Mesendoderm (in vitro differentiated cells): ENCODE results near the gene WDR17.

Source experiments
- DNase-seq: peaks from one replicate; pipeline ENCODE4 v3.0.0; 2013
- H2AK5ac ChIP-seq: 2 replicates; pipeline ENCODE4 v1.6.1; 2013; ENCODE audit warnings: low read length, inconsistent platforms
- H2BK120ac ChIP-seq: 2 replicates; pipeline ENCODE4 v1.6.1; 2013; ENCODE audit warnings: low read depth, mild to moderate bottlenecking, low read length, moderate library complexity, mixed read lengths
- H2BK15ac ChIP-seq: replicated peaks from 2 replicates; pipeline ENCODE4 v1.6.1; 2013; ENCODE audit warnings: low read depth, mild to moderate bottlenecking, moderate library complexity
- H2BK5ac ChIP-seq: 2 replicates; pipeline ENCODE4 v1.6.1; 2013; ENCODE audit warnings: low read length, inconsistent platforms
- H3K18ac ChIP-seq: 2 replicates; pipeline ENCODE4 v1.6.1; 2013; ENCODE audit warnings: mild to moderate bottlenecking, low read length, mixed read lengths
- H3K23ac ChIP-seq: one replicate; pipeline ENCODE4 v1.6.1; 2013; ENCODE audit warnings: low read length
- H3K27ac ChIP-seq: 2 replicates; pipeline ENCODE4 v1.5.1; 2013; ENCODE audit warnings: low read depth, mild to moderate bottlenecking, inconsistent platforms, low read length, moderate library complexity
- H3K27me3 ChIP-seq: 2 replicates; pipeline ENCODE4 v1.6.1; 2013; ENCODE audit warnings: low read length, control low read depth, mild to moderate bottlenecking, inconsistent platforms; ENCODE audit not compliant: insufficient read depth, poor library complexity
- H3K36me3 ChIP-seq: 2 replicates; pipeline ENCODE4 v1.6.1; 2013; ENCODE audit warnings: low read length, inconsistent platforms; ENCODE audit not compliant: control insufficient read depth, insufficient read depth
- H3K4ac ChIP-seq: one replicate; pipeline ENCODE4 v1.6.1; 2013; ENCODE audit warnings: low read depth, mild to moderate bottlenecking, low read length, moderate library complexity
- H3K4me1 ChIP-seq: 2 replicates; pipeline ENCODE4 v1.6.1; 2013; ENCODE audit warnings: low read depth, low read length, inconsistent platforms; ENCODE audit not compliant: control insufficient read depth
- H3K4me2 ChIP-seq: 2 replicates; pipeline ENCODE4 v1.6.1; 2013; ENCODE audit warnings: low read length
- H3K4me3 ChIP-seq: 2 replicates; pipeline ENCODE4 v1.5.1; 2013; ENCODE audit warnings: mild to moderate bottlenecking, low read length
- H3K56ac ChIP-seq: one replicate; pipeline ENCODE4 v1.6.1; 2013; ENCODE audit warnings: low read length
- H3K79me1 ChIP-seq: 2 replicates; pipeline ENCODE4 v1.6.1; 2013; ENCODE audit warnings: low read length, inconsistent platforms
- H3K79me2 ChIP-seq: 2 replicates; pipeline ENCODE4 v1.6.1; 2013; ENCODE audit warnings: mild to moderate bottlenecking, low read length; ENCODE audit not compliant: control insufficient read depth, insufficient read depth
- H3K9ac ChIP-seq: 2 replicates; pipeline ENCODE4 v1.6.1; 2013; ENCODE audit warnings: low read length, inconsistent platforms
- H4K5ac ChIP-seq: one replicate; pipeline ENCODE4 v1.6.1; 2013; ENCODE audit warnings: low read length
- H4K8ac ChIP-seq: one replicate; pipeline ENCODE4 v1.6.1; 2013; ENCODE audit warnings: low read depth, mild to moderate bottlenecking, control low read depth, low read length, moderate library complexity
- WGBS: extraction: QIAGEN DNeasy Blood & Tissue Kit; methylation state at CpG from one replicate; pipeline ENCODE4 v1.1.7; 2013; ENCODE audit warnings: low lambda C conversion rate, missing lambda C conversion rate; ENCODE audit not compliant: insufficient coverage; ENCODE audit errors: extremely low coverage; 5-methylcytosine and 5-hydroxymethylcytosine counted together

WDR17 gene

GRCh38 chr4:176032454-176032853, 33.2 kb upstream of the WDR17 start:
- Histone ChIP-seq H2AK5ac (no peak overlapping the region), H3K36me3 (no peaks in the 10 kb centered on the region), H3K4ac (no peak overlapping the region), H3K27ac (no peak overlapping the region), H3K27me3 (no peaks in the 10 kb centered on the region), H3K4me3 (no peak overlapping the region), H2BK15ac (no peak overlapping the region), H3K56ac (no peak overlapping the region), H3K9ac (no peak overlapping the region), H3K79me1 (no peaks in the 10 kb centered on the region), H3K4me2 (no peak overlapping the region), H3K79me2 (no peaks in the 10 kb centered on the region), H3K23ac (no peak overlapping the region), H4K5ac (no peak overlapping the region), H2BK5ac (no peak overlapping the region), H4K8ac (no peak overlapping the region), H3K18ac (no peak overlapping the region), H2BK120ac (no peak overlapping the region), H3K4me1 (no peaks in the 10 kb centered on the region)
- no peak for DNase-seq

GRCh38 chr4:176034499-176034898, 31.1 kb upstream of the WDR17 start:
- Histone ChIP-seq H2BK5ac (no peak overlapping the region), H3K36me3 (no peaks in the 10 kb centered on the region), H4K5ac (no peak overlapping the region), H3K18ac (no peak overlapping the region), H3K56ac (no peak overlapping the region), H3K79me1 (no peaks in the 10 kb centered on the region), H3K4me3 (no peak overlapping the region), H3K4me1 (no peaks in the 10 kb centered on the region), H3K79me2 (no peaks in the 10 kb centered on the region), H2AK5ac (no peak overlapping the region), H3K23ac (no peak overlapping the region), H3K27me3 (no peaks in the 10 kb centered on the region), H3K4ac (no peak overlapping the region), H4K8ac (no peak overlapping the region), H3K4me2 (no peak overlapping the region), H3K9ac (no peak overlapping the region), H2BK120ac (no peak overlapping the region), H2BK15ac (no peak overlapping the region), H3K27ac (no peak overlapping the region)
- DNase-seq, result peak; percentile 56
- WGBS, result no CpG with 5 or more reads among the region's 1 CpG

GRCh38 chr4:176034936-176035335, 30.7 kb upstream of the WDR17 start:
- no peak overlapping the region for H3K4ac ChIP-seq
- H3K23ac ChIP-seq, result no peak overlapping the region
- no peaks in the 10 kb centered on the region for H3K36me3 ChIP-seq
- no peaks in the 10 kb centered on the region for H3K4me1 ChIP-seq
- H3K4me2 ChIP-seq, result no peak overlapping the region
- no peak overlapping the region for H2BK15ac ChIP-seq
- H3K9ac ChIP-seq, result no peak overlapping the region
- H3K79me2 ChIP-seq, result no peaks in the 10 kb centered on the region
- H2BK120ac ChIP-seq, result no peak overlapping the region
- no peak overlapping the region for H3K56ac ChIP-seq
- no peak overlapping the region for H3K27ac ChIP-seq
- no peak for DNase-seq
- no peak overlapping the region for H4K8ac ChIP-seq
- H3K18ac ChIP-seq, result no peak overlapping the region
- H2BK5ac ChIP-seq, result no peak overlapping the region
- H3K27me3 ChIP-seq, result no peaks in the 10 kb centered on the region
- H4K5ac ChIP-seq, result no peak overlapping the region
- no peaks in the 10 kb centered on the region for H3K79me1 ChIP-seq
- WGBS, result no CpG with 5 or more reads among the region's 5 CpGs
- no peak overlapping the region for H2AK5ac ChIP-seq
- H3K4me3 ChIP-seq, result no peak overlapping the region

GRCh38 chr4:176036585-176037205, 28.9 kb upstream of the WDR17 start:
- Histone ChIP-seq H3K4me3 (no peak overlapping the region), H3K4me1 (no peaks in the 10 kb centered on the region), H3K18ac (no peak overlapping the region), H2BK15ac (no peak overlapping the region), H3K56ac (no peak overlapping the region), H3K4me2 (no peak overlapping the region), H3K79me1 (no peaks in the 10 kb centered on the region), H3K4ac (no peak overlapping the region), H4K5ac (no peak overlapping the region), H3K79me2 (no peaks in the 10 kb centered on the region), H3K23ac (no peak overlapping the region), H3K27me3 (no peaks in the 10 kb centered on the region), H3K36me3 (no peaks in the 10 kb centered on the region), H4K8ac (no peak overlapping the region), H2BK5ac (no peak overlapping the region), H2AK5ac (no peak overlapping the region), H3K9ac (no peak overlapping the region), H3K27ac (no peak overlapping the region), H2BK120ac (no peak overlapping the region)
- WGBS, result no CpG with 5 or more reads among the region's 3 CpGs
- DNase-seq, result no peak

- H3K79me2 ChIP-seq, result no peaks in the 10 kb centered on the region
- no peak overlapping the region for H3K56ac ChIP-seq
- no peak overlapping the region for H4K8ac ChIP-seq
- H3K4me3 ChIP-seq, result no peak overlapping the region
- DNase-seq, result no peak
- H3K9ac ChIP-seq, result no peak overlapping the region
- H3K4me2 ChIP-seq, result no peak overlapping the region
- H3K4me1 ChIP-seq, result no peaks in the 10 kb centered on the region
- H2BK5ac ChIP-seq, result no peak overlapping the region
- no peaks in the 10 kb centered on the region for H3K36me3 ChIP-seq
- H3K4ac ChIP-seq, result no peak overlapping the region
- no peaks in the 10 kb centered on the region for H3K79me1 ChIP-seq
- H4K5ac ChIP-seq, result no peak overlapping the region
- no peak overlapping the region for H2BK120ac ChIP-seq
- H2AK5ac ChIP-seq, result no peak overlapping the region
- WGBS, result no CpG with 5 or more reads among the region's 5 CpGs
- no peak overlapping the region for H2BK15ac ChIP-seq
- H3K27me3 ChIP-seq, result no peaks in the 10 kb centered on the region
- no peak overlapping the region for H3K18ac ChIP-seq
- H3K27ac ChIP-seq, result no peak overlapping the region
- H3K23ac ChIP-seq, result no peak overlapping the region
Observed at GRCh38 chr4:176038789-176039188, 26.9 kb upstream of the WDR17 start.

- H3K27me3 ChIP-seq, result no peaks in the 10 kb centered on the region
- DNase-seq, result no peak
- no peaks in the 10 kb centered on the region for H3K79me2 ChIP-seq
- no peaks in the 10 kb centered on the region for H3K36me3 ChIP-seq
- H3K79me1 ChIP-seq, result no peaks in the 10 kb centered on the region
- no peak overlapping the region for H2BK15ac ChIP-seq
- H3K4me1 ChIP-seq, result no peaks in the 10 kb centered on the region
- H3K56ac ChIP-seq, result no peak overlapping the region
- H3K4ac ChIP-seq, result no peak overlapping the region
- H2BK5ac ChIP-seq, result no peak overlapping the region
- H3K18ac ChIP-seq, result no peak overlapping the region
- H3K4me3 ChIP-seq, result no peak overlapping the region
- H2AK5ac ChIP-seq, result no peak overlapping the region
- H2BK120ac ChIP-seq, result no peak overlapping the region
- no peak overlapping the region for H4K8ac ChIP-seq
- no peak overlapping the region for H3K27ac ChIP-seq
- no peak overlapping the region for H4K5ac ChIP-seq
- H3K9ac ChIP-seq, result no peak overlapping the region
- H3K4me2 ChIP-seq, result no peak overlapping the region
- H3K23ac ChIP-seq, result no peak overlapping the region
Observed at GRCh38 chr4:176042195-176042594, 23.4 kb upstream of the WDR17 start.
